ENCODE results near the gene TTC27. TPM values are rescaled to one million over a fixed set of nuclear protein-coding genes. Genes with fewer than 3 reads are reported as not detected.

Gene TTC27
- polyA plus RNA-seq, 1 donor, result 14.2 TPM

DNA sequence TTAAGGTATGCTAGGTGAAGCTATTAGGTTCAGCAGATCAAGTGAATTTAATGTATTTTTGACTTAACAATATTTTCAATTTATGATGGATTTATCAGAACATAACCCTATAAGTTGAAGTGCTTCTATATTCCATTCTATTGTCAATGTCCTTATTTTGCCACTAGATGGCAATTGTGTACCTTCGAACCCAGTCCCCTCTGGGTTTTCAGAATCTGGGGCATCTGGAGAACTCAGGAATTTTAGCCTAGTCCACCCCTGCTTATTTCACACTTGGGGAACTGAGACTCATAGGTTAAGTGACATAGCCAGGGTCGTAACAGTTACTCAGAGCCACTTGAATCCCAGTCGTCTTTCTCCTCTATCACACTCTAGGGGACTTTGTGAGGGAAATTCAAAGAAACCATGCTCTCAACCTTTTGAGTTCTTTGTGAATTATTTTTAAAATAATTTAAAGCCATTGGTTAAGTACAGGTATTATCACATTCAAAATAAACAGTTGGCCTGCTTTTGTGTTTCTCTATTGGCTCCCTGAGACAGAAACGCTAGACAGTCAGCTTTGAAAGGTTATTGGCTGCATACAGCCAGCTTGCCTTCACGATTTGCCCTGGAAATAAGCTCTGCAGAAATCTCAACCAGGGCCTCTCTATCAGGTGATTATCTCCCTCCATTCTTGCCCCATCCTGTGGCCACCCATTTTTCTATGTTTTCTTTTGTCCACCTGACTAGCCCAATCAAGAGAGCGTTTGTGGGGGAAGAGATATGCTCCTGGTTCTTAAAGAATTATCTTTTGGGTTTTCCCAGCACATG is 145.0 kb downstream of the TTC27 start:
- Histone ChIP-seq H3K27ac (ENCODE audit: low read length) (no peak overlapping the region), H3K4me1 (ENCODE audit: control insufficient read depth, insufficient read depth, low read length) (no peaks in the 10 kb centered on the region), H3K4me3 (ENCODE audit: low read length) (no peak overlapping the region), H3K27me3 (ENCODE audit: control insufficient read depth, insufficient read depth, low read length) (no peaks in the 10 kb centered on the region), H3K9me3 (ENCODE audit: control insufficient read depth, low read depth, low read length) (no peaks in the 10 kb centered on the region), H3K36me3 (ENCODE audit: control insufficient read depth, insufficient read depth, low read length) (no peaks in the 10 kb centered on the region)
- peak; percentile 14 to 16 for DNase-seq
- 80% methylated on average over 1 of the region's 6 CpGs for WGBS (ENCODE audit: insufficient coverage, low lambda C conversion rate)

DNA sequence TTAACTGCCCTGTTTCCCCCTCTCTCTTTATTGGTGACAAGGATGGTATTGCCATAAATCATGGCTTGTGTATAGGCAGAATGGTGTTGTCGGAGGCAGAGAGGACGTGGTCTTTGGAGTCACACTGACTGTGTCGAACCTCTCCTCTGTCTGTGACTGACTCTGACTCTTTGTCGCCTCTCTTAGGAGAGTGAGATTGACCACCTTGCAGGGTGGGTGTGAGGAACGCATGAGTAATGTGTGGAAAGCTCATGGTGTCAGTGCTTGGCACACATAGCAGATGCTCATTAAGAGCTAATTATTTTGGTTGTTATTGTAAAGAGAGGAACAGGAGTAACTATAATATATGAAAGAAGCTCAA is 145.6 kb downstream of the TTC27 start:
- Histone ChIP-seq H3K27me3 (ENCODE audit: control insufficient read depth, insufficient read depth, low read length) (no peaks in the 10 kb centered on the region), H3K4me3 (ENCODE audit: low read length) (no peak overlapping the region), H3K27ac (ENCODE audit: low read length) (no peak overlapping the region), H3K9me3 (ENCODE audit: control insufficient read depth, low read depth, low read length) (no peaks in the 10 kb centered on the region), H3K36me3 (ENCODE audit: control insufficient read depth, insufficient read depth, low read length) (no peaks in the 10 kb centered on the region), H3K4me1 (ENCODE audit: control insufficient read depth, insufficient read depth, low read length) (no peaks in the 10 kb centered on the region)
- DNase-seq, result no peak
- WGBS (ENCODE audit: insufficient coverage, low lambda C conversion rate), result no CpG with 5 or more reads among the region's 5 CpGs

DNA sequence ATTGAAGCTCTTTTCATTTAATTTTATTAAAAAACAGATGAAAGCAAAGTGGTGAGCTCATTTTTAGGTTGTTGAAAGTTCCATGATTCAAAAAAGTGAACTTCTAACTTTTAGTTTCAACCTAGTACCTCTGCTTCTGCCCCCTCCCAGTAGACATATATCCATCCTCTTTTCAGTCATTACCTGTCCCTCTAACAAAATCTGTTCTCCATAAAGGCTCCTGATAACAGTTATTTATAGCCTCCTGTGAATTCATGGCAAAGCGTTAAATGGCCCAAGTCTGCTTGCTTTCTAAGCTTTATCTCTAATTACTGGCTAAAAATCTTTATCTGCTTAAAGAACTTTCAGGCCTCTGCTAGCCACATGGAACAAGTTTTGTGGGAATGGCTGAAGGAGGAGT is 148.1 kb downstream of the TTC27 start:
- H3K27ac ChIP-seq (ENCODE audit: low read length), result no peak overlapping the region
- H3K4me3 ChIP-seq (ENCODE audit: low read length), result no peak overlapping the region
- no peaks in the 10 kb centered on the region for H3K4me1 ChIP-seq (ENCODE audit: control insufficient read depth, insufficient read depth, low read length)
- no peak for DNase-seq
- H3K9me3 ChIP-seq (ENCODE audit: control insufficient read depth, low read depth, low read length), result peaks cover 11% of the 10 kb centered on the region
- H3K27me3 ChIP-seq (ENCODE audit: control insufficient read depth, insufficient read depth, low read length), result no peaks in the 10 kb centered on the region
- H3K36me3 ChIP-seq (ENCODE audit: control insufficient read depth, insufficient read depth, low read length), result no peaks in the 10 kb centered on the region
- WGBS (ENCODE audit: insufficient coverage, low lambda C conversion rate), result no CpG with 5 or more reads among the region's 1 CpG

DNA sequence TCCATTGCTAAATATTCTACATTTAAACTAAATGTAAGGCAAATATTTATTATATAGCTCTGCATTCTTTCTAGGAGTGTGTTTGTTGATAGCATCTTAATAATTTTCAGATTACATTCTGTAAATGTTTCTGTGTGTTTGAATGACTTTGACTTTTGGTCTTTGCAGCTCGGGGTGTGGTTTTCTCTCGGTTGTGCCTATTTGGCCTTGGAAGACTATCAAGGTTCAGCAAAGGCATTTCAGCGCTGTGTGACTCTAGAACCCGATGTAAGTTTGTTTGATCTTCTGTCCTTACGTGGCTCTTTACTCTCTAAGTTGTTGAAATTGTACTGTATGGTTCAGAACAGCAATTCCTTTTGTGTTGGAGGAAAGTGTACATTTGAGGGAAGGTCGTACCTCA is 149.9 kb downstream of the TTC27 start:
- no peaks in the 10 kb centered on the region for H3K4me1 ChIP-seq (ENCODE audit: control insufficient read depth, insufficient read depth, low read length)
- DNase-seq, result no peak
- H3K9me3 ChIP-seq (ENCODE audit: control insufficient read depth, low read depth, low read length), result peaks cover 11% of the 10 kb centered on the region
- no peaks in the 10 kb centered on the region for H3K27me3 ChIP-seq (ENCODE audit: control insufficient read depth, insufficient read depth, low read length)
- WGBS (ENCODE audit: insufficient coverage, low lambda C conversion rate), result 100% methylated on average over 1 of the region's 6 CpGs
- no peak overlapping the region for H3K4me3 ChIP-seq (ENCODE audit: low read length)
- H3K27ac ChIP-seq (ENCODE audit: low read length), result no peak overlapping the region
- H3K36me3 ChIP-seq (ENCODE audit: control insufficient read depth, insufficient read depth, low read length), result no peaks in the 10 kb centered on the region

DNA sequence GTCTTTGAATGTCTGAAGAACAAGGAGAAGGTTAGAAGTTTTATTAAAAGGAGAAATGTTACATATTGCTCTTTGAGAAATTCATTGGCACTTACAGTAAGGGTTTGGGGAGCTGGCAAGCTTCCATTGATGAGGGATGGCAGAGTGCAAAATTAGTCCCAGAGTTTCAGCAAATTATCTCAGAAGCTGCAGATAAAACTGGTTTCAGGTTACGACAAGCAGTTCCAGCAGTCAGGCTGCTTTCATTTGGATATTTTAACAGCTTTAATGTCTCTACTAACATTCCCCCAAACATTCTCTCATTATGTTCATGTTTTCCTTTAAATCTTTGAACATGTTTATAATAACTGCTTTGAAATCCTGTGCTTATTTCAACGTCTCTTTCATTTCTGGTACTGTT is 153.1 kb downstream of the TTC27 start:
- no peaks in the 10 kb centered on the region for H3K27me3 ChIP-seq (ENCODE audit: control insufficient read depth, insufficient read depth, low read length)
- H3K9me3 ChIP-seq (ENCODE audit: control insufficient read depth, low read depth, low read length), result peaks cover 11% of the 10 kb centered on the region
- no peak overlapping the region for H3K27ac ChIP-seq (ENCODE audit: low read length)
- peaks cover 6% of the 10 kb centered on the region for H3K36me3 ChIP-seq (ENCODE audit: control insufficient read depth, insufficient read depth, low read length)
- H3K4me1 ChIP-seq (ENCODE audit: control insufficient read depth, insufficient read depth, low read length), result no peaks in the 10 kb centered on the region
- 90% methylated on average over 2 of the region's 2 CpGs for whole genome bisulfite sequencing (ENCODE audit: insufficient coverage, low lambda C conversion rate)
- no peak for DNase-seq
- H3K4me3 ChIP-seq (ENCODE audit: low read length), result no peak overlapping the region

DNA sequence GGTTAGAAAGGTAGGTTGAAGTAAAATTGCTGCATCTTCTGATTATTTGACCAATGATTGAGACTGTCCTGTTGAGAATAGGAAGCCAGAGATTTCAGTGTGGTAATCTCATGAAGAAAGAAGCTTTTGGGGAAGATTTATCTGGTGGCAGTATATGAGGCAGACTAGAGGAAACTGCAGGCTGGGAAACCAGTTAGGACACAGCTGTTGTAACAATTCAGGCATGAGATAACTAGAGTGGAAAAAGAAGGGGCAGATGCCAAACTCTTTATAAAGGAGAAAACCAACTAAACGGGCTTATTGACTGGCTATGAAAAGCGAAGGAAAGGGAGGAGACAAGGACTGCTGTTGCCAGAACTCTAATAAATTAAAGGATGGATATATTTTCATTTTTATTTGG is 155.6 kb downstream of the TTC27 start:
- Histone ChIP-seq H3K27ac (ENCODE audit: low read length) (no peak overlapping the region), H3K4me3 (ENCODE audit: low read length) (no peak overlapping the region), H3K9me3 (ENCODE audit: control insufficient read depth, low read depth, low read length) (peaks cover 11% of the 10 kb centered on the region), H3K27me3 (ENCODE audit: control insufficient read depth, insufficient read depth, low read length) (no peaks in the 10 kb centered on the region), H3K36me3 (ENCODE audit: control insufficient read depth, insufficient read depth, low read length) (peaks cover 6% of the 10 kb centered on the region), H3K4me1 (ENCODE audit: control insufficient read depth, insufficient read depth, low read length) (no peaks in the 10 kb centered on the region)
- no peak for DNase-seq
- WGBS (ENCODE audit: insufficient coverage, low lambda C conversion rate), result no CpG with 5 or more reads among the region's 2 CpGs

DNA sequence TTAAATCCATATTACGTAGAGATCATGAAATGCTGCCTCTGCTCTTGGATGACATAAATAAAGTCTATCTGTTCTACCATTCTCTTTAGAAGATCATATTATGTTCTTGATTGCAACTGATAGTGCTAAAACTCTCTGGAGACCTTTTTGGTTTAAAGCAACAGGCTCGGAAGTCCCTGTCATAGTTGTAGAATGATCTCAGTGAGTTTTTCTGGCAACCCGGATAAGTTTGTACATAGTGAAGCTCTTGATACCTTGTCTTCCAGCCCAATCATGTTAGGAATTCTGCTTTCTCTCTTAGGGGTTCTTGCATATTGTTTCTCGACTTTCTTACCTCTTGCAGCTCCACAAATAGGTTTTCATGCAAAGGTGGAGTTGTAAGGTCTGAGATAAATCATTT is 156.1 kb downstream of the TTC27 start:
- 100% methylated on average over 1 of the region's 4 CpGs for whole genome bisulfite sequencing (ENCODE audit: insufficient coverage, low lambda C conversion rate)
- no peak overlapping the region for H3K27ac ChIP-seq (ENCODE audit: low read length)
- no peaks in the 10 kb centered on the region for H3K4me1 ChIP-seq (ENCODE audit: control insufficient read depth, insufficient read depth, low read length)
- peaks cover 9% of the 10 kb centered on the region for H3K9me3 ChIP-seq (ENCODE audit: control insufficient read depth, low read depth, low read length)
- H3K27me3 ChIP-seq (ENCODE audit: control insufficient read depth, insufficient read depth, low read length), result no peaks in the 10 kb centered on the region
- DNase-seq, result no peak
- no peak overlapping the region for H3K4me3 ChIP-seq (ENCODE audit: low read length)
- peaks cover 6% of the 10 kb centered on the region for H3K36me3 ChIP-seq (ENCODE audit: control insufficient read depth, insufficient read depth, low read length)

DNA sequence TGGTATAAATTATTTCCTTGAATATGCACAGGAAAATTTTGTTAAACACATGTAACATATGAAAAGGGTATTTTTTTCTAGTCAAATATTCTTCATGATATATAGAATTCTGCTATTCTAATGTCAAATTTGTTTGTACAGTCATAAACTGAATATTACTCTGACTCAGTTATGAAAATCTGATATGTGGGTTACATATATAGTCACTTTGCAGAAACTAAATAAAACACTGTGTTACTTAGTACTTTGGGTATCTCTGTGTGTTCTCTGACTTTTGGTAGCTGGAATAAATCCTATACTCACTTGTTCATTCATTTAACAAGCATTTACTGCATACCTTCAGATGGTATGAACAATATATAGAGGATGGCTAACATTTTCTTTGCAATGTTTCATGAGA is 159.4 kb downstream of the TTC27 start:
- no peak for DNase-seq
- H3K27me3 ChIP-seq (ENCODE audit: control insufficient read depth, insufficient read depth, low read length), result no peaks in the 10 kb centered on the region
- H3K4me3 ChIP-seq (ENCODE audit: low read length), result no peak overlapping the region
- no peaks in the 10 kb centered on the region for H3K9me3 ChIP-seq (ENCODE audit: control insufficient read depth, low read depth, low read length)
- peaks cover 6% of the 10 kb centered on the region for H3K36me3 ChIP-seq (ENCODE audit: control insufficient read depth, insufficient read depth, low read length)
- no peak overlapping the region for H3K27ac ChIP-seq (ENCODE audit: low read length)
- no peaks in the 10 kb centered on the region for H3K4me1 ChIP-seq (ENCODE audit: control insufficient read depth, insufficient read depth, low read length)

DNA sequence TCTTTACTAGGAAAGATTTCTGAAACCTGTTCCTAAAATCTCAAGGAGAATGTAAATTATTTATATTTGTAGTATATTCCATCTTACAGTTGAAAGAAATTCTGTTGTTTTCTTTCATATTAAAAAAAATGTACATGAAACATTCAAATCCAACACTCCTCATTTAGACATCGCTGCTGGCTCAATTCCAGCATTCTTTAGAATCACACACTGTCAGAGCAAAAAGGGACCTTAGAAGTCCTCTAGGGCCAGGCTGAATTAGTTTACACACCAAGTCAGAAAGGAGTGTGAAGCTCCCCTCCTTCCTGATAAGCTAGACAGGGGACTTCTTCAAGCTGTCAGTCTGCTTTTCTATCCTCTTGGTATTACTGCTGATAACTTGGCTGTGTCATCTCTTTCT is 160.3 kb downstream of the TTC27 start:
- H3K9me3 ChIP-seq (ENCODE audit: control insufficient read depth, low read depth, low read length), result no peaks in the 10 kb centered on the region
- peaks cover 5% of the 10 kb centered on the region for H3K36me3 ChIP-seq (ENCODE audit: control insufficient read depth, insufficient read depth, low read length)
- no peaks in the 10 kb centered on the region for H3K27me3 ChIP-seq (ENCODE audit: control insufficient read depth, insufficient read depth, low read length)
- WGBS (ENCODE audit: insufficient coverage, low lambda C conversion rate), result 40% methylated on average over 1 of the region's 1 CpG
- no peak overlapping the region for H3K27ac ChIP-seq (ENCODE audit: low read length)
- no peak for DNase-seq
- no peak overlapping the region for H3K4me3 ChIP-seq (ENCODE audit: low read length)
- no peaks in the 10 kb centered on the region for H3K4me1 ChIP-seq (ENCODE audit: control insufficient read depth, insufficient read depth, low read length)

DNA sequence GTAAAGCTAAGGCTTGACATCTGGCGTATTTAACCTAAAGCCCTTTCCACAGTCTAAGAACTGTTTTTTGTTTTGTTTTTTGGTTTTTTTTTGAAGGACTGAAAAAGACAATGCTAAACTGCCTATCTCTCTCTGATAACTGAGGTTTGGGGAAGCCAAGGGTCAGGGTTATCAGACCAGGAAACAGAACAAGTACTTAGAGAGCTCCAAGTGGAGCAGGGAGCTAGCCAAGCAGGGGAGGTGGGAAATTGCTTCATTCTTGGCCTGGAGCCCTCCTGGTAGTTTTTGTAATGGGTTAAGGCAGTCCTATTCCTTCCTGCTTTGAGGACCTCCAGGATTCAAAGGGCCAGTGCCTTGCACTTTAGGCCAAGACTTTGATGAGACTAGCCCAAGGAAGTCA is 164.6 kb downstream of the TTC27 start:
- H3K36me3 ChIP-seq (ENCODE audit: control insufficient read depth, insufficient read depth, low read length), result no peaks in the 10 kb centered on the region
- no peak for DNase-seq
- WGBS (ENCODE audit: insufficient coverage, low lambda C conversion rate), result 100% methylated on average over 1 of the region's 1 CpG
- H3K27ac ChIP-seq (ENCODE audit: low read length), result no peak overlapping the region
- H3K27me3 ChIP-seq (ENCODE audit: control insufficient read depth, insufficient read depth, low read length), result no peaks in the 10 kb centered on the region
- no peak overlapping the region for H3K4me3 ChIP-seq (ENCODE audit: low read length)
- H3K9me3 ChIP-seq (ENCODE audit: control insufficient read depth, low read depth, low read length), result no peaks in the 10 kb centered on the region
- H3K4me1 ChIP-seq (ENCODE audit: control insufficient read depth, insufficient read depth, low read length), result no peaks in the 10 kb centered on the region

DNA sequence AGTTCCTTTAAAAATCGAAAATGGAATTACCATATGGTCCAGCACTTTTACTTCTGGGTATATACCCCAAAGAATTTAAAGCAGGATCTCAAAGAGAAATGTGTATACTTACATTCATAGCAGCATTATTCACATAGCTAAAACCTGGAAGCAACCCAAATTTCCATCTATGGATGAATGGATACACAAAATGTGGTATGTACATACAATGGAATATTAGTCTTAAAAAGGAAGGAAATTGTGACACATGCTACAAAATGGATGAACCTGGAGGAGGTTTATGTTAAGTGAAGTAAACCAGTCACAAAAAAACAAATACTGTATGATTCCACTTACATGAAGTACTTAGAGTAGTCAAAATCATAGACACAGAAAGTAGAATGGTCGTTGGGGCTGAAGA is 171.0 kb downstream of the TTC27 start:
- 80% methylated on average over 1 of the region's 2 CpGs for WGBS (ENCODE audit: insufficient coverage, low lambda C conversion rate)
- Histone ChIP-seq H3K36me3 (ENCODE audit: control insufficient read depth, insufficient read depth, low read length) (no peaks in the 10 kb centered on the region), H3K4me3 (ENCODE audit: low read length) (no peak overlapping the region), H3K27ac (ENCODE audit: low read length) (no peak overlapping the region), H3K9me3 (ENCODE audit: control insufficient read depth, low read depth, low read length) (no peaks in the 10 kb centered on the region), H3K4me1 (ENCODE audit: control insufficient read depth, insufficient read depth, low read length) (no peaks in the 10 kb centered on the region), H3K27me3 (ENCODE audit: control insufficient read depth, insufficient read depth, low read length) (no peaks in the 10 kb centered on the region)
- DNase-seq, result no peak

Data from large intestine (tissue), 3 donors.